GM12873 (cell line): ENCODE measurements around the gene TMEM255A.

Experiments
- TF ChIP-seq, protein P1 (sequence below): IDR thresholded peaks from 2 replicates; pipeline ENCODE4 v1.5.1; 2012; ENCODE audit warnings: low read depth, mild to moderate bottlenecking, moderate library complexity, low read length, control low read depth; ENCODE audit not compliant: insufficient read depth; ENCODE audit errors: missing control alignments

The TMEM255A gene

DNA sequence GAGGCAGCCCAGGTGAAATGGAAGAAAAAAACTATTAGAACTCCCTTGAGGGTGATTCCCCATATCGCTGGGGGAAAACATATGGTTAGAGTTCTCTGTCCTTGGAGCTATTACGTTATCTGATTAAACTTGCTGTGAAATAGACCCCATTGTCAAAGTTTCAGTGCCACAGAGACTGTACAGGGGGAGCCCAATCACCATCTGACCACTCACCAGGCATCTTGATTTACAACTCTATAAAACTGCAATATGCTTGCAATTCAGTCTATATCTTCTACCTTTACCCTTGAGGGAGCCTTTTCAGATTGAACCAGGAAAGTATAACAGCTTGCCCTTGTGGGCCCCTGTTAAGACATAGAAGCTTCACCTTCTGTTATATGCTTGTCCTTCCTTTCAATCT lies 18.2 kb downstream of the TMEM255A start:
- TF ChIP-seq, protein P1, sequence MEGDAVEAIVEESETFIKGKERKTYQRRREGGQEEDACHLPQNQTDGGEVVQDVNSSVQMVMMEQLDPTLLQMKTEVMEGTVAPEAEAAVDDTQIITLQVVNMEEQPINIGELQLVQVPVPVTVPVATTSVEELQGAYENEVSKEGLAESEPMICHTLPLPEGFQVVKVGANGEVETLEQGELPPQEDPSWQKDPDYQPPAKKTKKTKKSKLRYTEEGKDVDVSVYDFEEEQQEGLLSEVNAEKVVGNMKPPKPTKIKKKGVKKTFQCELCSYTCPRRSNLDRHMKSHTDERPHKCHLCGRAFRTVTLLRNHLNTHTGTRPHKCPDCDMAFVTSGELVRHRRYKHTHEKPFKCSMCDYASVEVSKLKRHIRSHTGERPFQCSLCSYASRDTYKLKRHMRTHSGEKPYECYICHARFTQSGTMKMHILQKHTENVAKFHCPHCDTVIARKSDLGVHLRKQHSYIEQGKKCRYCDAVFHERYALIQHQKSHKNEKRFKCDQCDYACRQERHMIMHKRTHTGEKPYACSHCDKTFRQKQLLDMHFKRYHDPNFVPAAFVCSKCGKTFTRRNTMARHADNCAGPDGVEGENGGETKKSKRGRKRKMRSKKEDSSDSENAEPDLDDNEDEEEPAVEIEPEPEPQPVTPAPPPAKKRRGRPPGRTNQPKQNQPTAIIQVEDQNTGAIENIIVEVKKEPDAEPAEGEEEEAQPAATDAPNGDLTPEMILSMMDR, result no peak

DNA sequence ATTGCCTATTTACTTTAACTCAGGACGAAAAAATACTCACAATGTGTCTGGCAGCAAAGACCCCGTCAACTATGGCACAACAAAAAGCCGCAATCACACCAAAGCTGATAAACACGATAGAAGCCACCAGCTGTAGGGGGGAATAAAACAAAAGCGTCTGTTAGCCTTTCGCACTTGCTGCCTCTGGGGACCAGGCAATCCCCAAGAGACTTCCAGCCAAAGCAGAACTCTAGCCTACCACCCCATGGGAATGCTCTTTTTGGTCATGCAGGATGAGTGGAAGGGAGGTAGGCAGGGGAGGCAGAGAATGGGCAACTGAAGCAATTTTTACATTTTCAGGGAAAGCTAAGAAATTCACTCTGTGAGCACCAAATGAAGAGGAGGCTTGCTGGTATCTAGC lies 20.1 kb downstream of the TMEM255A start:
- TF ChIP-seq, protein P1, result no peak

DNA sequence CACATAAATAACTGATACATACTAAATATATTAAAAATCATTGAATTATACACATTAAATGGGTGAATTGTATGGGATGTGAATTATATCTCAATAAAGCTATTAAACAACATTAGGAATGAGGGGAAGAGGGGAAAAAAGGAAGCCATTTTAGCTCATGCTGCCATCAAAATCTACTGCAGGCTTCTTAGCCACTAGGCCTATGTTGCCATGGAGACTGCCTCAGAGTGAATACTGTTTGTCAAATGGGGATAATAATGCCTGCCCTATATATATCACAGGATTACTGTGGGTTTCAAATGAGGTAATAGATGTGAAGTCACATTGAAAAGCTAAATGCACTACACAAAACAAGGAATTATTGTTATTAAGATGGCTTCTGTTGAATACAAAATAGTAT lies 21.2 kb downstream of the TMEM255A start:
- TF ChIP-seq, protein P1, result no peak

DNA sequence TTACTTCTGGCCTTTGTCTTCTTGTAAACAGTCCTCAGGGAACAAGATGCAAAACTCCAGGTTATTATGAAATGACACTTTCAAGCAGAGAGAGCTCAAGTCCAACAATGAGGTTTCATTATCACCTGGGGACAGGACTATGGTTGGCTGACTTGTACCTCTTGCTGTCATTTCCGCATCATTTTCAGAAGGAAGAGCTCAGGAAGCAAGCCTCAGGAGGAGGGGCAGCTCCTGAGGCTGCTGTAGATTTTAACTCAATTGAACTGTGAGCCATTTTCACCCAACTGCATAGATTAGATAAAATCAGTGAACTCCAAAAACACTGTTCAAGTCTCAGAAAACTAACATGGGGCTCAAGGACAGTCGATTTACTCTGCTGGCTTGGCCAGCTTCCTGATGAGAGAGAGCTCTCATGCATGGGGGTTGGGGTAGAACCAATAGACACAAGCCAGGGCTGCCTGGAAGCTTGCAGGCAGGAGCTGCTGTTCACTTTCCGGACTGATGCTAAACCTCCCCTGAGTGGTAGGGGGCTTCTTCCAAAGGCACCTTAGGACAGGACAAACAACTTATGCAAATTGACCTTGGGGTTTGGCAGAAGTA lies 23.6 kb downstream of the TMEM255A start:
- TF ChIP-seq, protein P1, result no peak

DNA sequence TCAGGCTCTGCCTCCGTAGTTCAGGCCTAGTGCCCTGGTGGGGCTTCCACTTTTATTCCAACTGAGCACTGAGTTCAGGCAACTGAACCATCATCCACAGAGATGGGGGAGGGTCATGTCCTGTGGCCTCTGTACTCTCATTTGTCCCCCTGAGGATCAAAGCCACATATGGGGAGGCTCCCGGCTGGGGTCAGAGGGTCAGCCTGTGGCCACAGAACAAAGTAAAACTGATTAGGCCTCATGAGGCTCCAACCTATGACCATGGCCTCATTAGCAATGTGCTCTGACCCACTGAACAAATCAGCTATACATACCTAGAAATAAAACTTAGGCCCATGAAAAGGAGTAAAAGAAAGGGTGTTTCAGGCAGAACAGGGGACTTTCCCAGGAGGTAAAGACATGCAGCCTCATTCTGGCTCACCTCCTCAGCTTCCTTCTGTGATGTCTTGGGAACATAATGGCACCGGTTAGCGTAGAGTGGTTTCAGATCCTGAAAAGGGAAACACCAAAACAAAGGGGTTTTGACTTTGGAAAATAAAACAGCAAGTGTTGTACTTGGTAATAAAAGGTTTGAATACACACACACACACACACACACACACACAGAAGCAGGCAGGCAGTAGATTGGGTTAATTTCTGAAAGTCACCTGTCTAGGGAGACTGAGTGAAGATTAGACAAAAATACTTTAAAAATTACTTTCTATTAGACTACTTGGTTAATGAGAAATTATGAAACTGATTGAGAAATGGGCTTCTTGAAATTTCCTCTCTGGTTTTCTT lies 24.3 kb downstream of the TMEM255A start:
- TF ChIP-seq, protein P1, result no peak

DNA sequence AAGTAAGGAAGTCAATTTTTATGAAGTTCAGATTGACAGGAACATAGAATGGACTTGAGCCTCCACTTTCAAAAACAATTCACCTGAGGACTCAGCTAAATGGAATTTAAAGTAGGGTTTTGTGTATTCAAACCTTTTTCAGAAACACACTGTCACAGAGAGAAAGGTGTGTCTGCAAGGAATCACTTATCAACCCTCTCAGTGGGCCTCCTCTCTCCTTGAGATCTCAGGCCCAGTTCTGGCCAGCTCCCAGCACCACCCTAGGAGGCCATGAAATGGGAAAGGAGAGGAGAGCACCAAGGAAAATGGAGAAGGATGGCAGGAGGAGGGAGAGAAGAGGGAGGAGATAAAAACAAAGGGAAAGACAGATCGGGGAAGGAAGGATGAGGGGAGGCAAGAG lies 28.6 kb downstream of the TMEM255A start:
- TF ChIP-seq, protein P1, result no peak

DNA sequence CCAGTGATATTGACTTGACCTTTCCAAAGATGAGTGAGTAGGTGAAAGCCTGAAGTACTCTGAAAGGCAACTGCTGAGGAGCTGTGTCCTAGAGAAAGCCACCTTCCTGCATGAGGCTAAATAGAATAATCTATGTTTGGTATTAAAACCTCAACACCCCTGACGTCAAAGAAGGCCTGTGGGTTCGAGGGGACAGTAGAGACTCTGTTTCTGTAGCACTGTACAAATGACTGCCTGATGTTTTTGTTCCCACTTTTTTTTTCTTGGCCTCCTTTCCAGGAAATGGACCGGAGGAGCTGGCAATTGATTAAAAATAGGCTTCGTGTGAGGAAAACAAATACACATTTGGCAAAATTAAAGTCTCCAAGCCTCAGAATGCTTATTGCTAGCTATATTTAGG lies 29.5 kb downstream of the TMEM255A start:
- TF ChIP-seq, protein P1, result no peak
